Brain microvascular endothelial cell (primary cell): ENCODE results near the gene KCNH1.

Experiments
- DNase-seq: peaks from one replicate; pipeline ENCODE4 v3.0.0-alpha.2; 2020
- H3K27ac ChIP-seq: fragments of 250-450 bp; sonication (Bioruptor Pico); 2 replicates; pipeline ENCODE4 v1.5.1; 2020; ENCODE audit warnings: mild to moderate bottlenecking, moderate library complexity
- H3K27me3 ChIP-seq: fragments of 250-450 bp; sonication (Bioruptor Pico); replicated peaks from 2 replicates; pipeline ENCODE4 v1.5.1; 2020; ENCODE audit warnings: mild to moderate bottlenecking
- H3K36me3 ChIP-seq: fragments of 250-450 bp; sonication (Bioruptor Pico); replicated peaks from 2 replicates; pipeline ENCODE4 v1.5.1; 2020; ENCODE audit warnings: mild to moderate bottlenecking
- H3K4me3 ChIP-seq: 2 replicates; pipeline ENCODE4 v1.5.1; 2011; ENCODE audit warnings: low read depth, mild to moderate bottlenecking, control low read depth, low read length, moderate library complexity
- in situ Hi-C: cut with HindIII; loops from 2 replicates; pipeline ENCODE4 v1.10.0; 2017; ENCODE audit warnings: low sequenced_read_pairs, low pct_ligation_motif_present
- TF ChIP-seq, protein P1 (sequence below): IDR thresholded peaks from 2 replicates; pipeline ENCODE4 v1.5.1; 2011; ENCODE audit warnings: low read depth, mild to moderate bottlenecking, moderate library complexity, low read length, control low read depth, inconsistent platforms; ENCODE audit errors: missing control alignments

Gene KCNH1

GRCh38 chr1:210758761-210759160 lies 375.2 kb downstream of the KCNH1 start:
- in situ Hi-C loops: no loop called here
- H3K27me3 ChIP-seq: no peaks in the 10 kb centered on the region
- TF ChIP-seq, protein P1, sequence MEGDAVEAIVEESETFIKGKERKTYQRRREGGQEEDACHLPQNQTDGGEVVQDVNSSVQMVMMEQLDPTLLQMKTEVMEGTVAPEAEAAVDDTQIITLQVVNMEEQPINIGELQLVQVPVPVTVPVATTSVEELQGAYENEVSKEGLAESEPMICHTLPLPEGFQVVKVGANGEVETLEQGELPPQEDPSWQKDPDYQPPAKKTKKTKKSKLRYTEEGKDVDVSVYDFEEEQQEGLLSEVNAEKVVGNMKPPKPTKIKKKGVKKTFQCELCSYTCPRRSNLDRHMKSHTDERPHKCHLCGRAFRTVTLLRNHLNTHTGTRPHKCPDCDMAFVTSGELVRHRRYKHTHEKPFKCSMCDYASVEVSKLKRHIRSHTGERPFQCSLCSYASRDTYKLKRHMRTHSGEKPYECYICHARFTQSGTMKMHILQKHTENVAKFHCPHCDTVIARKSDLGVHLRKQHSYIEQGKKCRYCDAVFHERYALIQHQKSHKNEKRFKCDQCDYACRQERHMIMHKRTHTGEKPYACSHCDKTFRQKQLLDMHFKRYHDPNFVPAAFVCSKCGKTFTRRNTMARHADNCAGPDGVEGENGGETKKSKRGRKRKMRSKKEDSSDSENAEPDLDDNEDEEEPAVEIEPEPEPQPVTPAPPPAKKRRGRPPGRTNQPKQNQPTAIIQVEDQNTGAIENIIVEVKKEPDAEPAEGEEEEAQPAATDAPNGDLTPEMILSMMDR: no peak
- H3K27ac ChIP-seq: no peak overlapping the region
- H3K4me3 ChIP-seq: no peak overlapping the region
- no peaks in the 10 kb centered on the region for H3K36me3 ChIP-seq
- DNase-seq: no peak

DNA sequence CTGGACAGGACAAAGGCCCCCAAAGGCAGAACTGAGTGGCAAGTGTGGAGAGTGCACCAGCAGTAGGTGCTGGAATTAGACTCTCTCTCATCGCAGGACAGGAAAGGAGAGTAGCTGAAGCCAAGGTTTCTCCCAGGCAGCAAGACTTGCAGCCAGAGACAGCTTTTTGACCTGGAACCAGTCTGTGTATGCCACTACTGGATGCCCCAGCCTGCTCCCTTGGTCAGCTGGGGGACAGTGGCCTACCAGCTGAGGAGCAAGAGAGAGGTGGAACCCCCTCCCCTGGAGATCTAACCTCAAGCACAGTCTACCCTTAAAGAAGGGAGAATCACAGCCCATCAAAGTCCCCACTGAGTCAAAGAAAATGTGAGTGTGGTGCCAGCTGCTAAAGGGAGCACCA lies 375.7 kb downstream of the KCNH1 start:
- in situ Hi-C loops: no loop called here

DNA sequence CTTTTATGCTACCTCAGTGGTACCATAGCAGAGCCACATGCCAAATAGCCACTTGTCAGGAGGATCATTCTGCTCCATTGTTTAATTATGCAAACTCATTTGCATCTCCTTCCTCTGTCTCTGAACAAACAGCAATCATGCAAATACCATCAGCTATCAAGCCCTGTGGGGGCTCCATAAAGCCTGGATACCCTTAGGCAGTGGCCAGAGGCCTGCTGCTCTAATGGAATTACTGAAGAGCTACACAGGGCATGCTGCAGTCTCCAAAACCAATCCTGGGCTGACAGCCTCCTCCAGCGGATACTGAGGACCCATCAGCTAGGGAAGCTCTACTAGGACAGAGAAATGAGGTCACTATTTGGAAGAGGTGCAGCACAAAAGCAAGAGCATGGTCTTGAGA lies 376.3 kb downstream of the KCNH1 start:
- DNase-seq: no peak
- Histone ChIP-seq H3K4me3 (no peak overlapping the region), H3K27ac (no peak overlapping the region), H3K36me3 (no peaks in the 10 kb centered on the region), H3K27me3 (no peaks in the 10 kb centered on the region)
- in situ Hi-C loops: no loop called here
- TF ChIP-seq, protein P1: no peak

More for the DNA sequence above, 375.7 kb downstream of the KCNH1 start:
- DNase-seq: no peak
- TF ChIP-seq, protein P1: no peak
- Histone ChIP-seq H3K4me3 (no peak overlapping the region), H3K27me3 (no peaks in the 10 kb centered on the region), H3K27ac (no peak overlapping the region), H3K36me3 (no peaks in the 10 kb centered on the region)

- Histone ChIP-seq H3K27me3 (no peaks in the 10 kb centered on the region), H3K4me3 (no peak overlapping the region), H3K27ac (no peak overlapping the region), H3K36me3 (no peaks in the 10 kb centered on the region)
- in situ Hi-C loops: no loop called here
- DNase-seq: no peak
- TF ChIP-seq, protein P1: no peak
These were observed 377.8 kb downstream of the KCNH1 start for GRCh38 chr1:210755991-210756659.

GRCh38 chr1:210754878-210755665 lies 378.9 kb downstream of the KCNH1 start:
- in situ Hi-C loops: no loop called here
- Histone ChIP-seq H3K27me3 (no peaks in the 10 kb centered on the region), H3K27ac (no peak overlapping the region), H3K36me3 (no peaks in the 10 kb centered on the region), H3K4me3 (no peak overlapping the region)
- TF ChIP-seq, protein P1: no peak
- no peak for DNase-seq

- Histone ChIP-seq H3K4me3 (no peak overlapping the region), H3K36me3 (no peaks in the 10 kb centered on the region), H3K27ac (no peak overlapping the region), H3K27me3 (no peaks in the 10 kb centered on the region)
- no peak for DNase-seq
- TF ChIP-seq, protein P1: no peak
- in situ Hi-C loops: no loop called here
These were observed 382.0 kb downstream of the KCNH1 start for GRCh38 chr1:210751911-210752310.
